GM21390 (cell line): ENCODE results near the gene FOXO4.

Experiments
- ATAC-seq: cut with Tn5 transposase; IDR thresholded peaks from one replicate; pipeline ENCODE4 v1.9.1; 2021; ENCODE audit not compliant: unreplicated experiment

The FOXO4 gene

GRCh38 chrX:71098951-71099506 lies 3.4 kb downstream of the FOXO4 start:
- ATAC-seq, result no peak

DNA sequence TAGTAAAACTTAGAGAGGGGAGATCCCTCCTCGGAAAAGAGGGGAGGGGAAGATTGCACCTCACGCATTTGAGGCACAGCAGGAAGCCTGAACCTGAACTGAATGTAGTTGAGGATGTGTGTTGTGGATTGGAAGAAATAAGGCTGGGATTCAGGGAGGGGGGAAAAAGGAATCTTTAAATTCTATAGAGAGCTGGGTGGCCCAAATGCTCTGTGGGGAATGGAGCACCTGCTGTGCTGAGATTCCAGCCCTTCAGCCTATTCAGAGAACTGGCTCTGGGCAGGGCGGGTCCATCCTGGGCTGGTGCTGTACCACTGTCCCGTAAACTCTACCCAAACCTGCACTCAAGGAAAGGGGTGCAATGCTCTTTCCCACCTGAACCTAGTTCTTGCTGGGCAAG lies 4.1 kb downstream of the FOXO4 start:
- no peak for ATAC-seq

GRCh38 chrX:71100581-71101505 lies 5.2 kb downstream of the FOXO4 start:
- no peak for ATAC-seq

- ATAC-seq, result no peak
These were observed 6.6 kb downstream of the FOXO4 start for GRCh38 chrX:71102292-71102691.

- no peak for ATAC-seq
These were observed 7.7 kb downstream of the FOXO4 start for GRCh38 chrX:71103110-71103983.

- ATAC-seq, result no peak
These were observed 10.0 kb downstream of the FOXO4 start for GRCh38 chrX:71105628-71106027.

DNA sequence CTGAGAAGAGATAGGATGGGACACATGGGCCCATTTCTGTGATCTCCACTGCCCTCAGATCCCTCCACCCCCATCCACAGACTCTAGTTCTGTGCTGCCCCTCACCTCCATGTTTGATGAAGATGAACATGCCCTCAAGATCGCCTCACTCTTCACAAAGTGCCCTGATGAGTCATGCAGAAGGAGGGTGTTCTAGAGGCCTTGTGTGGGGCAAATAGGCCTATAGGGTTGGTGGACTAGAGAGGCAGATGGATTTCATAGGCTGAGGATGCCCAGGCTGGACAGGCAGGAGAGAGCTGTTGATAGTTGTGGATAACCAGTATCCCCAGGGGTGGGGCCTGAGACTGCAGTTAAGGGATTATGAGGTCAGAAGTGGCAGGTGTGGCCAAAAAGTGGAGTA lies 10.8 kb downstream of the FOXO4 start, which contains the start of gene CXorf65:
TSS of gene CXorf65 (minus strand) at position 314 of the 400 bp plus-strand sequence. CDS start at position 130, 184 bp downstream.
- no peak for ATAC-seq

- ATAC-seq, result no peak
These were observed 11.6 kb downstream of the FOXO4 start for GRCh38 chrX:71107245-71107644.

GRCh38 chrX:71107762-71108360 lies 12.2 kb downstream of the FOXO4 start:
- ATAC-seq, result no peak

DNA sequence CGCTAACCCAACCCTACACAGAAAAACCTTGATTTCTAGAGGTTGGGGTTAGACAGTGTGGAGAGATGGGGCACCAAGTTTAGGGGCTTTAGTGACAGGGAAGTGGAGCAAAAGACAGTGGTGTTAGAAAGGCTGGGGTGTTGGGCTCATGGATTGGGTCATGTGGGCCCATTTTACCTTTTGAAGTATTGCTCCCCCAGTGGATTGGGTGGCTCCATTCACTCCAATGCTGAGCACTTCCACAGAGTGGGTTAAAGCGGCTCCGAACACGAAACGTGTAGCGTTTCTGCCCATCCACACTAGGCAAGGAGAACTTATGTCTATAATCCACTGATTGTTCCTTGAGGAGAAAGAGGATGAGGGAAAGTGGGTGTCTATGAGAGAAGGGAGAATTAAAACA lies 13.4 kb downstream of the FOXO4 start:
- no peak for ATAC-seq

DNA sequence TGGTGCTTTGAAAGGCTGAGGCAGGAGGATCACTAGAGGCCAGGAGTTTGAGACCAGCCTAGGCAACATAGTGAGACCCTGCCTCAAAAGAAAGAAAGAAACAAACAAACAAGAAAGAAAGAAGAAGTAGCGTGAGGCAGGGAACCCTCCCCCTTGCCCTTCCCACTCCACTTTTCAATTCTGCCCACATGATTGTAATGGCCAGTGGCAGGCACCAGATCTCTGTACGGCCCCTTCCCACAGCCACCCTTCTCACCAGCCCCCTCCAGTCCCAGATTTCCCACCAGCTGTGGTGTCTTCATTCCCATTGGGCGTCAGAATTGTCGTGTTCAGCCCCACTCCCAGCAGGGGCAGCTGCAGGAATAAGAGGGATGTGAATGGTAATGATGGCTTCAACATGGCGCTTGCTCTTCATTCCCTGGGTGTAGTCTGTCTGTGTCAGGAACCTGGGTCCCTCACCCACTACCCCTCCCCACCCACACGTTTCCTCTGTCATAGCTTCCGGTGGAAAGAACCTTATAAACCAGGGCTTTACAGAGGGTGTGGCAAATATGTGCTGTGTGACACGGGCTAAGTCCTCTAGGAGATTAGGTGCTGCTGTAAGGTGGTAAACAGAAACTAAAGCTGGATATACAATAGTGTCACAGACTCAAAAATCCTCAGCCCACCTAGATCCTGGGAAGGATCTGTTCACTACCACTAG lies 15.6 kb downstream of the FOXO4 start, which contains the start of gene IL2RG:
TSS of gene IL2RG (minus strand) at position 437 of the 703 bp plus-strand sequence. CDS start at position 399, 38 bp downstream.
- peak; percentile 92 for ATAC-seq

DNA sequence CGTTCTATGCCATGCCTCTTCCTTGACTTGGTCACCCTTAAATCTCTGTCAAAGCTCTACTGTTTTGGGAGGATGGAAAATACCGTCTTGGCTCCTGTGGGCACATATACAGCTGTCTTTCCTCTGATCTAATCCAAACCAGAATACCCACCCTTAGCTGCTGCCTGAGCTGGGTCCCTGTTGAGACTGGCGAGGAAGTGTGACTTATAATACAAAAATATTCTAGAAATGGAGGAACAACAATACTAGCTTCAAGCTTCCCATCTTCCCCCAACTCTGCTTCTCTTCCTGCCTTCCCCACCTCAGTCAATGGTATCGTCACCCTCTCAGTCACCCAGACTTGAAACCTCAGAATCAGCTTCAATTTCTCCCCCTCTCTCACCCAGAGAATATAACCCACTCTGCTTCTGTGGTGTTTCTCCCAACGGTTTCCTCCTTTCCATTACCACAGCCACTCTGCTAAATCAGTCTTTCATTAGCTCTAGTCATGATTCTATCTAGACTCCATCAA lies 16.3 kb downstream of the FOXO4 start:
- peak; percentile 21 for ATAC-seq

GRCh38 chrX:71117358-71117757 lies 21.7 kb downstream of the FOXO4 start:
- ATAC-seq, result no peak

GRCh38 chrX:71118032-71118984 lies 22.7 kb downstream of the FOXO4 start, which contains the start of gene MED12:
Gene MED12, plus strand, starts transcription at chrX:71118596. Its CDS starts 159 bp downstream, at chrX:71118755.
- peak; percentile 97 for ATAC-seq

- ATAC-seq, result no peak
These were observed 23.4 kb downstream of the FOXO4 start for GRCh38 chrX:71118985-71119535.

DNA sequence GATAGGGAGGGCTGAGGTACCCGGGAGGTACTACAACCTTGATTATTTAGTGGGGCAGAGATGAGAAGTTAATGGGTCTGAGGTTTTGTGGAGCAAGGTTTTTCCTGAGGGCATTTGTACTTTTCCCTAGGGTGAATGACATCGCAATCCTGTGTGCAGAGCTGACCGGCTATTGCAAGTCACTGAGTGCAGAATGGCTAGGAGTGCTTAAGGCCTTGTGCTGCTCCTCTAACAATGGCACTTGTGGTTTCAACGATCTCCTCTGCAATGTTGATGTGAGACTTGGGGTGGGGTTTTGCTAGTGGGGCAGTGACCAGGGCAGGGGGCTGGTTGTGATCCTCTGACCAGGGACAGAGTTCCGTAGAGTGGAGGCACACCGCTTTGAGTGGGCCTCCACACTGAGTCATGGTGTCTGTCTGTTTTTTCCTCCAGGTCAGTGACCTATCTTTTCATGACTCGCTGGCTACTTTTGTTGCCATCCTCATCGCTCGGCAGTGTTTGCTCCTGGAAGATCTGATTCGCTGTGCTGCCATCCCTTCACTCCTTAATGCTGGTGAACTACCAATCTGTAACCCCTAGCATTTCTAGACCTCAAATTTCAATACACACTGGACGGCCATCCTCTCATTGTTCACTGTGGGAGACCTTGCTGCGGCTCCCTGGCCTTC lies 32.6 kb downstream of the FOXO4 start:
- ATAC-seq, result no peak

- peak; percentile 58 for ATAC-seq
These were observed 33.5 kb downstream of the FOXO4 start for GRCh38 chrX:71128915-71129765.
